H1 (cell line): Measurements from ENCODE around the gene ABCC9.

Experiments used
- EGR1 ChIP-seq: IDR thresholded peaks from 2 replicates; pipeline ENCODE4 v1.6.1; 2011; ENCODE audit warnings: low read depth, low read length, borderline replicate concordance
- HDAC6 ChIP-seq: IDR thresholded peaks from one replicate; pipeline ENCODE4 v1.7.1; 2012; ENCODE audit warnings: low read depth, mild to moderate bottlenecking, inconsistent platforms, low read length, moderate library complexity
- KDM5A ChIP-seq: fragments of 200-600 bp; IDR thresholded peaks from 2 replicates; pipeline ENCODE4 v1.7.1; 2012; ENCODE audit warnings: mild to moderate bottlenecking, low read length, inconsistent platforms, mixed read lengths
- POLR2AphosphoS5 ChIP-seq: IDR thresholded peaks from 2 replicates; pipeline ENCODE4 v1.6.1; 2011; ENCODE audit warnings: low read depth, low read length
- RFX5 ChIP-seq: IDR thresholded peaks from 2 replicates; pipeline ENCODE4 v1.6.1; 2011; ENCODE audit warnings: low read depth, low read length, improper control_type of control experiment, borderline replicate concordance
- TBP ChIP-seq: IDR thresholded peaks from 2 replicates; pipeline ENCODE4 v1.6.1; 2011; ENCODE audit warnings: low read depth, low read length, improper control_type of control experiment
- TF ChIP-seq, protein P1 (sequence below), 3 experiments: IDR thresholded peaks; 1 replicate in 2 of 3; 2 replicates in 1 of 3; pipeline versions ENCODE4 v1.5.1 to v1.6.1; 2011; ENCODE audit warnings: low read length in 3 of 3, mild to moderate bottlenecking in 3 of 3, inconsistent platforms in 2 of 3, low read depth in 1 of 3, moderate library complexity in 1 of 3; ENCODE audit not compliant: insufficient read depth in 1 of 3; ENCODE audit errors: control extremely low read depth in 1 of 3
- TF ChIP-seq, protein P2 (sequence below): IDR thresholded peaks from 2 replicates; pipeline ENCODE4 v1.6.1; 2012; ENCODE audit warnings: inconsistent platforms
- TF ChIP-seq, protein P3 (sequence below): IDR thresholded peaks from 2 replicates; pipeline ENCODE4 v1.6.1; 2012; ENCODE audit warnings: low read length, inconsistent platforms

DNA sequence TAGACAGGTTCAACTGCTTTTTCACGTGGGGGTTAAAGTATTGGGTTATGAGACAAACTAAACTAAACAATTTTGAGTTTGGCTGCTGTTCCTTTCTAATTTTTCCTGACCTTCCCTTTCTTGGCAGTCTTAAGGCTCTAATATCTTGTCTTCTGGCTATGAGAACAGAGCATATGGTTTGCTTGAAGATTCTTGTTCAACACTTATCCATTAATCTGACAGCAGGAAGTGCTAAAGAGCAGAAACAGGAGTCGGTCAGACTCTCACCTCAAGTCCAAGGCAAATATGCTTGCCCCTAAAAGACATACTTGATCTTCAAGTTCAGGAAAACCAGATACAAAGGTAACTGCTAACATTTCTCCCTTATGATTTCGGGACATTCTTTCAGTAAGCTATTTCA is 114.1 kb downstream of the ABCC9 start:
- TF ChIP-seq RFX5 (no peak), EGR1 (no peak), POLR2AphosphoS5 (no peak), KDM5A (no peak), TBP (no peak), HDAC6 (no peak)
- TF ChIP-seq, protein P1, sequence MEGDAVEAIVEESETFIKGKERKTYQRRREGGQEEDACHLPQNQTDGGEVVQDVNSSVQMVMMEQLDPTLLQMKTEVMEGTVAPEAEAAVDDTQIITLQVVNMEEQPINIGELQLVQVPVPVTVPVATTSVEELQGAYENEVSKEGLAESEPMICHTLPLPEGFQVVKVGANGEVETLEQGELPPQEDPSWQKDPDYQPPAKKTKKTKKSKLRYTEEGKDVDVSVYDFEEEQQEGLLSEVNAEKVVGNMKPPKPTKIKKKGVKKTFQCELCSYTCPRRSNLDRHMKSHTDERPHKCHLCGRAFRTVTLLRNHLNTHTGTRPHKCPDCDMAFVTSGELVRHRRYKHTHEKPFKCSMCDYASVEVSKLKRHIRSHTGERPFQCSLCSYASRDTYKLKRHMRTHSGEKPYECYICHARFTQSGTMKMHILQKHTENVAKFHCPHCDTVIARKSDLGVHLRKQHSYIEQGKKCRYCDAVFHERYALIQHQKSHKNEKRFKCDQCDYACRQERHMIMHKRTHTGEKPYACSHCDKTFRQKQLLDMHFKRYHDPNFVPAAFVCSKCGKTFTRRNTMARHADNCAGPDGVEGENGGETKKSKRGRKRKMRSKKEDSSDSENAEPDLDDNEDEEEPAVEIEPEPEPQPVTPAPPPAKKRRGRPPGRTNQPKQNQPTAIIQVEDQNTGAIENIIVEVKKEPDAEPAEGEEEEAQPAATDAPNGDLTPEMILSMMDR (IDR thresholded peaks at IDR 0.05; ENCODE audit: control extremely low read depth in 1 of 3, insufficient read depth in 1 of 3, low read depth in 1 of 3, low read length in 3 of 3): no peak
- TF ChIP-seq, protein P2, sequence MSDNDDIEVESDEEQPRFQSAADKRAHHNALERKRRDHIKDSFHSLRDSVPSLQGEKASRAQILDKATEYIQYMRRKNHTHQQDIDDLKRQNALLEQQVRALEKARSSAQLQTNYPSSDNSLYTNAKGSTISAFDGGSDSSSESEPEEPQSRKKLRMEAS: no peak
- TF ChIP-seq, protein P3, sequence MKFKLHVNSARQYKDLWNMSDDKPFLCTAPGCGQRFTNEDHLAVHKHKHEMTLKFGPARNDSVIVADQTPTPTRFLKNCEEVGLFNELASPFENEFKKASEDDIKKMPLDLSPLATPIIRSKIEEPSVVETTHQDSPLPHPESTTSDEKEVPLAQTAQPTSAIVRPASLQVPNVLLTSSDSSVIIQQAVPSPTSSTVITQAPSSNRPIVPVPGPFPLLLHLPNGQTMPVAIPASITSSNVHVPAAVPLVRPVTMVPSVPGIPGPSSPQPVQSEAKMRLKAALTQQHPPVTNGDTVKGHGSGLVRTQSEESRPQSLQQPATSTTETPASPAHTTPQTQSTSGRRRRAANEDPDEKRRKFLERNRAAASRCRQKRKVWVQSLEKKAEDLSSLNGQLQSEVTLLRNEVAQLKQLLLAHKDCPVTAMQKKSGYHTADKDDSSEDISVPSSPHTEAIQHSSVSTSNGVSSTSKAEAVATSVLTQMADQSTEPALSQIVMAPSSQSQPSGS: no peak
